ENCODE data around the gene ZNF415.
"Not testable (repeated sequence)": the region's sequence is repeated elsewhere in the genome, so short reads cannot be mapped to it uniquely, and the experiment has no call there.

Gene ZNF415
- total RNA-seq, result 0.12 to 0.80 (median 0.54) reads per million in 4 donors

GRCh38 chr19:53132141-53132991, at the start of gene ZNF415:
ZNF415 (minus strand) TSS chr19:53132910; CDS start chr19:53122676, 10,234 bp downstream.
- peak in 4 of 5 donors; percentile 8 to 23 (median 12) for DNase-seq

GRCh38 chr19:53182202-53182601, 49.5 kb upstream of the ZNF415 start:
- no peak for DNase-seq

GRCh38 chr19:53177986-53178385, 45.3 kb upstream of the ZNF415 start:
- DNase-seq, result no peak

DNA sequence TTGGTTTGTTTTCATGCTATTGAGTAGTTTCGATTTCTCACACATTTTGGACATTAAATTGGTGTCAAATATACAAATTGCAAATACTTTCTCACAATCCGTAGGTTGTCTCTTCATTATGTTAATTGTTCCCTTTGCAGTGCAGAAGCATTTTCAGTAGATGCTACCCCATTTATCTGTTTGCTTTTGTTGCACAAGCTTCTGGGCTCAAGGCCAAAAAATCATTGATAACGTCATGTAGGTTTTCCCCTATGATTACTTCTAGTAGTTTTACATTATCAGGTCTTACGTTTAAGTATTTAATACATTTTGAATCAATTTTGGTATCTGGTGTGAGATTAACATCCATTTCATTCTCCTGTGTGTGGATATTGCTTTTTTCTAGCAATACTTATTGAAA, 40.2 kb upstream of the ZNF415 start:
- no peak for DNase-seq

DNA sequence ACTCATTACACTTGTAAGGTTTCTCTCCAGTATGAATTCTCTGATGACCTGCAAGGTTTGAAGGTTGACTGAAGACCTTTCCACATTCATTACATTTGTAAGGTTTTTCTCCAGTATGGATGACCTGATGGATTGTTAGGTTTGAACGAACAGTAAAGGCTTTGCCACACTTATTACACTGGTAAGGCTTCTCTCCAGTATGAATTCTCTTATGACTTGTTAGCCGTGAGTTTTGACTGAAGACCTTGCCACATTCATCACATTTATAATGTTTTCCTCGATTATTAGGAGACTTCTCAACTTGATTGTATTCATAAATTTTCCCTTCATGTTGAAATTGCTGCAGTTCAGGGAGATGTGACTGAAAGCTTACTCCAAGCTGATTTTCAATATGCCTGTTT, 33.0 kb upstream of the ZNF415 start:
- DNase-seq, result no peak

DNA sequence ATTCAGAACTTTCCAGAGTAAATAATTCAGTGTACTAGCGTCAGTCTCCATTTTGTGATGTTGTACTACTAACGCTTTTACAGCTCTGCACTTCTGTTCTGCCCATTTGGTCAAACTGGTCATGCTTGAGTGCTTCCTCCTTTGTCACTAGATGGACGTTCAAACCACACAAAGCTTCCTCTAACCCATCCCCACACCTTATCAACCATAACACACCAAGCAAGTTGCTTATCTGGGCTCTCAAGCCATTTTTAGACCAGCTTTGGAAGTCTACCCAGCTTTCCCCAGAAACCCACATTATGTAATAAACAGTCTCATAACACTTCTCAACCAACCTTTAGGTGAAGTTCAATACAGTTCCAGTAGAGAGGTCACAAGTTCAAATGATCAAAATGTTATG, 28.4 kb upstream of the ZNF415 start:
- DNase-seq, result no peak

GRCh38 chr19:53160350-53160749, 27.6 kb upstream of the ZNF415 start:
- no peak for DNase-seq

- DNase-seq, result peak; percentile 9 to 19 (median 15)
These were observed 25.5 kb upstream of the ZNF415 start for GRCh38 chr19:53158119-53158656.

- no peak for DNase-seq
These were observed 24.9 kb upstream of the ZNF415 start for GRCh38 chr19:53157626-53158025.

DNA sequence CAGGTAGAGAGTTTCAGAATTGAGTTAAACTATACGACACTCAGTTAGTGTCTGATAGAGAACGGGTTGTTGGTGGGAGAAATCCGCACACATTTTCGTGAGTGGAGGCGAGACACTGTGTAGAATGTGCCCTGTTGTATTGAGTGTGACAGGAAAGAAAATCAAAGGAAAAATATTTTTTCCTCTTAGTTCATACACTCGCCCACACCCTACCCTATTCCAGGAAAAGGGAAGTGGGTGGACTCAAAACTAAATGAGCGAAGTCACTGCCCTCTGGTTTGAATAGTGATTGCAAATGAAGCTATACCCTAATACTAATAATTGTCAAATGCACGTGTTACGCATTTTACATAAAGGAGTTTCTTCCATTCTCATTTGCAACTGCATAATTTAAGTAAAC, 24.1 kb upstream of the ZNF415 start:
- no peak for DNase-seq

GRCh38 chr19:53147645-53148044, 14.9 kb upstream of the ZNF415 start:
- DNase-seq, result no peak

DNA sequence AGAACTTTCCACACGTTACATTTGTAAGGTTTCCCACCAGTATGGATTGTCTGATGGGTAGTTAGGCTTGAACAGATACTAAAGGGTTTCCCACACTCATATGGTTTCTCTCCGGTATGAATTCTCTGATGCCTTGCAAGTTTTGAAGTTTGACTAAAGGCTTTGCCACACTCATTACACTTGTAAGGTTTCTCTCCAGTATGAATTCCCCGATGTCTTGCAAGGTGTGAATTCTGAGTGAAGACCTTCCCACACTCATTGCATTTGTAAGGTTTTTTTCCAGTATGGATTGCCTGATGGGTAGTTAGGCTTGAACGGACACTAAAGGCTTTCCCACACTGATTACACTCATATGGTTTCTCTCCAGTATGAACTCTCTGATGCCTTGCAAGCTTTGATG, 7.6 kb upstream of the ZNF415 start:
- DNase-seq, result no peak

DNA sequence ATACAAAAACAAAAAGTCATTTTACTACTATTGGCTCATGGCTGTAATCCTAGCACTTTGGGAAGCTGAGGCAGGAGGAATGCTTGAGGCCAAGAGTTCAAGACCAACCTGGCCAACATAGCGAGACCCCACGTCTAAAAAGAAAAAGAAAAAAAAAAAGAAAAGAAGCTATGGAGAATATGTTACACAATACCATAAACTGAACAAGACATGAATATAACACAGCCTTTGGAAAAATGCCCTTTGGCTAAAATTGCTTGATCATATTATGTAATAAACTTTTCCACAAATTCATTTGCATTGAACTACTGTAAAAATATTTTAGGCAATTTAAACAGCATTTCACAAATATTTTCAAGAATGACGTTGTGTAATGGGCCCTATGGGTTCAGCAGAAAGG, 3.7 kb upstream of the ZNF415 start:
- DNase-seq, result no peak

- DNase-seq, result no peak
These were observed 983 bp downstream of the ZNF415 start for GRCh38 chr19:53131727-53132126.

DNA sequence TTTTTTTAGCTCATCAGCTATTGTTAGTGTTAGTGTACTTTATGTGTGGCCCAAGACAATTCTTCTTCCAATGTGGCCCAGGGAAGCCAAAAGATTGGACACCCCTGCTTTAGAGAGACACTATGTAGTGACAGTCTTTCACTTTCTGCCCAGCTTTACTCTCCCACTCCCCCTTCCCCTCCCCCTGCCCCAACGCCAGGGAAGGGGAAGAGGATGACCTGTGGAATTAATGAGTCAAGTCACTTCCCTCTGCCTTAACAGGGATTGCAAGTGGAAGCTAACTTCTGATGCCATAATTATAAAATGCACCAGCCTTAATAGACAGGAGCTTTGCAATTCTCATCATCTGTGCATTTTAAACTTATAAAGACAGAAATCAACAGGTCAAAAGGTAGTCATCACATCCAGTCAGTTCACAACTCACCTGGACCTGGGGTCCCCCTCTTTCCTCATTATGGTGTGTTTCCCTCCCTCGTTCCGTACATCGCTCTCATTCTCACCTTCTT, 1.6 kb downstream of the ZNF415 start:
- DNase-seq, result no peak

GRCh38 chr19:53130506-53130905, 2.2 kb downstream of the ZNF415 start:
- no peak for DNase-seq

GRCh38 chr19:53126733-53127526, 5.8 kb downstream of the ZNF415 start:
- DNase-seq, result not testable (repeated sequence)

GRCh38 chr19:53123400-53123799, 9.3 kb downstream of the ZNF415 start:
- DNase-seq, result no peak

DNA sequence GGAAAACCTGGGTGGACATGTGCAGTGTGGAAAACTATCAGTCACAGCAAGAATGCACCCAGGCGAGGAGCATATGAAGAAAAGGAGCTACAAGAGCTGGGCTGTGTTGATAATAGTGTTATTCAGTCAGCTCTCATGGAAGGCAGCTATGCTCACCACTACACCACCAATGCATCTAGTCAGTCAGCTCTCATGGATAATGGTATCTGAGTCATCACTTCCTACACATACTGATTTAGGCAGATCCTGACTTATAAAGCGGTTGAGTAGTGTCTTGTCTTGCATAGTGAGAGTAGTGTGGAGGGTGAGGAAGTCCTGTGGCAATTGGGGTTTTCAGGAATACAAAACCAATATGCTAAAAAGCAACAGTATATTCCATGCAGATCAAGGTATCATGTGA, 20.4 kb downstream of the ZNF415 start:
- no peak for DNase-seq

DNA sequence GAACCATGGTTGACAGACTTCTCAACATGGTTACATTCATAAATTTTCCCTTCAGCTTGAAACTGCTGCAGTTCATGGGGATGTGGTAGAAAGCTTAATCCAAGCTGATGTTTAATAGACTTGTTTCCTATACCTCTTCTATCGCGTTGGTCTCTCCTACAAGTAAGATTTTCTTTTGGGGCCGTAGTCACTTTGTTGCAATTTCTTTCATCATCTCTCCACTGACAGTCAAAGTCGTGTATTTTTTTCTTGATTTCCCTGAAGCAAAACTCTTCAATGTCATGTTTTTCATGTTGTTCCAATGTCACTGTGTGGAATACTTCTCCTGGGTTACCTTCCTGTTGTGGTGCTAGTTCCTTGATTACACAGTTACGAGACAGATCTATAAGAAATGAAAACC, 23.2 kb downstream of the ZNF415 start:
- no peak for DNase-seq

DNA sequence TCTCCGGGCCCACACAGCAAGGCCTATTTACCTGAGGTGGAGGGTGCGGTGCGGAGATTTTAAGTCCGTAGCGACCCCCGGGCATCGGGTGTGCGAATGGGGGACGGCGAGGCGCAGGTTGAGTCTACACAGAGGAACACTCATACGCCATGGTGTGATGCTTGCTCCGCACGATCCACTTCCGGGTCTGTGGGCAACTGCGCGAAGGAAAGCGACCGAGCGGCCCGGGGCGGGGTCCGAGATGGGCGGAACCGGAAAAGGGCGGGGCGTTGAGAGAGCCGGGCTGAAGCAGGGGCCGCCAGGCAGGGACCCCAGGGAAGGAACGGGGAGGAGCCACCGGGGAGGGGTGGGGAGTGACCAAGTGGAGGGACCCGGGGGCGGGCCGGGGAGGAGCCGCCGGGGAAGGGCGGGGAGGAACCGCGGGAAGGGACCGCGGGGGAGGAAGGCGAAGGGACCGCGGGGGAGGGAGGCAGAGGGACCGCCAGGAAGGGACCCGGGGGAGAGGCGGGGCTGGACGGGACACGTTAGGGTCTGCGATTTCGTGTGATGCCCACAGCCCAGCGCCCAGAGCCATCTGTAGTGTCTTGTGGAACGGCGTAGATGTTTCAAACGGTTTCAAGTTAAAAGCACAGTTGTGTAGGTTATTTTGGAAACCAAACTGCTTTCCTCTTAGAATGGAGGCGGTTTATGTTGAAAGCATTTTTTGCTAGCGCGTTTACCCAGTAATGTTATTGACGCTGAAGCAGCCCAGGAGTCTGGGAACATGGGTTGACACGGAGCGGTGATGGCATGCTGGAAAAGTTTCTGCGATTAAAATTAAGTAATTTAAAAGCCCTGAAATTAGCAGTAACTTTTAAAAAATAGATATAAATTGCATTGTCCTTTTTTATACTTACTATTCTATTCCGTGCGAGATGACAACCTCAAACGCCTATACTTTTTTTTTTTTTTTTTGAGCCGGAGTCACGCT, 29.2 kb downstream of the ZNF415 start, which contains the start of gene ZNF160:
Gene ZNF160 (minus strand): TSS at position 189 of the 970 bp plus-strand sequence. CDS start 17,146 bp downstream, outside the sequence.
- DNase-seq, result peak; percentile 96 to 98 (median 98)

- peak in 3 of 5 donors; percentile 5 to 49 (median 10) for DNase-seq
These were observed 29.9 kb downstream of the ZNF415 start for GRCh38 chr19:53102756-53103233.

Measured in T-helper 1 cell (primary cell).